ENCODE data around the gene SHISA3. TPM values are rescaled to one million over a fixed set of nuclear protein-coding genes. Genes with fewer than 3 reads are reported as not detected.

The SHISA3 gene
- under 1 TPM; 0.43 to 0.72 TPM for total RNA-seq

GRCh38 chr4:42396752-42397634 lies at the start of gene SHISA3:
TSS of gene SHISA3 (plus strand) at chr4:42397488. CDS start at chr4:42398057, 569 bp downstream.

Other genes starting within 250 kb of the SHISA3 start
- under 1 TPM in 1 of 2 experiments, not detected in 1; 0.05 TPM for gene BEND4, start 244.8 kb upstream of the SHISA3 start, total RNA-seq